OCI-LY3 (cell line): ENCODE results near the gene THOC6.

Experiments used
- EZH2phosphoT487 ChIP-seq: fragments of 200-600 bp; shearing (Covaris generic); IDR thresholded peaks from 2 replicates; pipeline ENCODE4 v1.6.1; 2018; ENCODE audit warnings: antibody characterized with exemption, mixed run types, low read depth
- TF ChIP-seq, protein P1 (sequence below): fragments of 200-600, 300-600 bp; sonication (generic); IDR thresholded peaks from 2 replicates; pipeline ENCODE4 v1.5.1; 2014; ENCODE audit warnings: antibody characterized with exemption, low read length, low read depth

DNA sequence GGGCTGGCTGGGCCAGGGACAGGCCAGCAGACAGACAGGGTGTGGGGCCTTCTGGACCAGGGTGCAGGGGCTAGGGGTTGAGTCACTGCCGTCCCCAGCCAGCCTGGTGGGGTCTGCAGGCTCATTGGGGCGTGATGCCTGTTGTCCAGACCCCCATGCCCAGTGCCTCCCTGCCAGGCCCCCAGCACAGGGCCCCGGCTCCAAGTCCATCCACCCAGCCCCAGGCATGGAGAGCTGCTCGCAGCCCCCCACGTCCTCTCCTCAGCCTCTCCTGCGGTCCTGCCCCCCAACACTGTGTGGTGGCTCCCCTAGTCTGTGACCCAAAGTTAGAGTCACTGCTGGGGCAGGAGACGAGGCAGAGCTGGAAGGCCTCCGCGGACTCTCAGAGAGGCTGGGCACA lies 36.5 kb upstream of the THOC6 start:
- TF ChIP-seq, protein P1, sequence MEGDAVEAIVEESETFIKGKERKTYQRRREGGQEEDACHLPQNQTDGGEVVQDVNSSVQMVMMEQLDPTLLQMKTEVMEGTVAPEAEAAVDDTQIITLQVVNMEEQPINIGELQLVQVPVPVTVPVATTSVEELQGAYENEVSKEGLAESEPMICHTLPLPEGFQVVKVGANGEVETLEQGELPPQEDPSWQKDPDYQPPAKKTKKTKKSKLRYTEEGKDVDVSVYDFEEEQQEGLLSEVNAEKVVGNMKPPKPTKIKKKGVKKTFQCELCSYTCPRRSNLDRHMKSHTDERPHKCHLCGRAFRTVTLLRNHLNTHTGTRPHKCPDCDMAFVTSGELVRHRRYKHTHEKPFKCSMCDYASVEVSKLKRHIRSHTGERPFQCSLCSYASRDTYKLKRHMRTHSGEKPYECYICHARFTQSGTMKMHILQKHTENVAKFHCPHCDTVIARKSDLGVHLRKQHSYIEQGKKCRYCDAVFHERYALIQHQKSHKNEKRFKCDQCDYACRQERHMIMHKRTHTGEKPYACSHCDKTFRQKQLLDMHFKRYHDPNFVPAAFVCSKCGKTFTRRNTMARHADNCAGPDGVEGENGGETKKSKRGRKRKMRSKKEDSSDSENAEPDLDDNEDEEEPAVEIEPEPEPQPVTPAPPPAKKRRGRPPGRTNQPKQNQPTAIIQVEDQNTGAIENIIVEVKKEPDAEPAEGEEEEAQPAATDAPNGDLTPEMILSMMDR = no peak
- TF ChIP-seq EZH2phosphoT487 = no peak
